Activated CD4-positive, alpha-beta T cell treated with anti-CD3 and anti-CD28 coated beads, Interleukin-2, amount 50 U/mL, for 24 hours (primary cell): ENCODE results near the gene TMEM98.
"Not testable (repeated sequence)": the region's sequence is repeated elsewhere in the genome, so short reads cannot be mapped to it uniquely, and the experiment has no call there.

ENCODE experiments used
- DNase-seq, 2 donors: peaks; one replicate each; pipeline ENCODE4 v3.0.0-alpha.2; 2020; ENCODE audit warnings: low read depth in 1 of 2, low spot score in 1 of 2

The TMEM98 gene

DNA sequence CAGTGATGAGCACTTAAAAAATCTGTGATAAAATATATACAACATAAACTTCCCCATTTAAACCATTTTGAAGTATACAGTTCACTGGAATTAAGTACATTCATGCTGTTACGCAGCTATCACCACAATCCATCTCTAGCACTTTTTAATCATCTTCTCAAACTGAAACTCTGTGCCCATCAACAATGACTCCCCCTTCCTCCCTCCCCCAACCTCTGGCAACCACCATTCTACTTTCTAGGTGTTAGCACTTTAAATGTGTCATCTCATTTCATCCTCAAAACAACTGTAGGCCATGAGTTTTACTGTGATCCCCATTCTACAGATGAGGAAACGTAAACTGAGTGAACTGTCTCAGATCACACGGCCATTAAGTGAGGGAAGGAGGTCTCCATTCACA, 13.8 kb upstream of the TMEM98 start:
- no peak for DNase-seq

DNA sequence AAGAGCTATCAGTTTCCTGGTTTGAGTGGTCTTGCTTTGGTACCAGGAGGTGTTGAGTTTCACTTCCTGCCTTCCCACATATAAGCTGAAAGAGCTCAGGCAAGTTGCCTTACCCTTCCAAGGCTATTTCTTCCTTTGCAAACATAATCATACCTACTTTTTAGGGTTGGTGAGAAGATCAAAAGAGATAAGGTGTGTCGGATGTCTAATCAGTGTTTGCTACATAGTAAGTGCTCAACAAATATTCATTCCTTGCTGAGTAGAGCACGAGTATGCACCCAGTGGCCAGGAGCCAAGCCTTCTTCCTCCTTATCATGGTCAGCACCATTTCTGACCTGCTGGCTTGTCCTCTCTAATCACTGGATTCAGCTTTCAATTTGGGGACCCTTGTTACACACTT, 12.7 kb upstream of the TMEM98 start:
- no peak for DNase-seq

DNA sequence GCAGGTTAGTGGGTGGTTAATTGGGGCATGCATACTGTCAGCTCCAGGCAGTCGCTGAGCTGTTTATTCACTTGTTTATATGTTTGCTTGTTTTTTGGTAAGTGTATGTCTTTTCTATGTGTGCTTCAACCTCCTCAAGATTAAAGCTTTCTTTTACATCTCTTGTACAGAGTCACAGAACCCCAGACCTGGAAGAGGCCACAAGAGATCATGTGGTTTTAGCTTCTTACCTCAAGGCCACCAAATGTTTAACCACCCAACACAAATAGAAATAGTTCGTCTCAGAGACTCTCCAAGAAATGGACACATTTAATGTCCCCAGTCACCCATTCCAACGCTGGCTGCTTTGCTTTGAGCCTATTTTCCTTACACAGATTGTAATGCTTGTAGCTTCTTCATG, 11.8 kb upstream of the TMEM98 start:
- no peak for DNase-seq

DNA sequence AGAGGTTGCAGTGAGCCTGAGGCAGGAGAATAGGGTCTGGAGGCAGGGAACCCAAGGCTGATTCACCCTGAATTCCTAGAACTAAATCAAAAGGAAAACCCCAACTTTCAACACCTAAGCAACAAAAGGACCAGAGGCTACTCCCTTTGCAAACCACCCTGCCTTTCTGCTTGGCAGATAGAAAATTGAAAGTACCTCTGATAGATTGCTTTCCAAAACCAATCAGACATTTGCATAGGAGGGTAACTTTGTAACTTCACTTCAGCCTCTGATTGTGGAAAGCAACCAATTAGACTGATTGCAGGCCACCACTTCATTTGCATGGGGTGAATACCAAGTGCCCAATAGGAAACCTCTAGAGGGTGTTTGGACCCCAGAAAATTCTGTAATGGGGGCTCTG, 10.9 kb upstream of the TMEM98 start:
- no peak for DNase-seq

DNA sequence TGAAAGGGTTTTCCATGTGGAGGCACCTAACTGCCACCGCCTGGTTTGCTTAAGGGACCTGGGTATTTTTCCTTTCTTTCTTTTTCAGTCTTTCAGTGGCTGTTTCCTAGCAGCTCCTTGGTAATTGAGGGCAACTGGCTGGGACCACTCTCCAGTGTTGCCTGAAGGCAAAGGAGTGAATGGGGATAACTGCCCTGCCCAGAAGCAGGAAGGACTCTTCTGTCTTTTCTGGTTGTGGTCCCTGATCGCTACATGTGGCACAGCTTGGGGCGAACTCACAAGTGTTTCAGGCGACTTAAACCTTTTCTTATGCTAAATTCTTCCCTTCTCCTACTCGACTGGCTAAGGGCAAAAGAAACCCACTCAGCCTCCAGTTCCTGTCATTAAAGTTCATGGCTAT, 10.1 kb upstream of the TMEM98 start:
- DNase-seq = no peak

DNA sequence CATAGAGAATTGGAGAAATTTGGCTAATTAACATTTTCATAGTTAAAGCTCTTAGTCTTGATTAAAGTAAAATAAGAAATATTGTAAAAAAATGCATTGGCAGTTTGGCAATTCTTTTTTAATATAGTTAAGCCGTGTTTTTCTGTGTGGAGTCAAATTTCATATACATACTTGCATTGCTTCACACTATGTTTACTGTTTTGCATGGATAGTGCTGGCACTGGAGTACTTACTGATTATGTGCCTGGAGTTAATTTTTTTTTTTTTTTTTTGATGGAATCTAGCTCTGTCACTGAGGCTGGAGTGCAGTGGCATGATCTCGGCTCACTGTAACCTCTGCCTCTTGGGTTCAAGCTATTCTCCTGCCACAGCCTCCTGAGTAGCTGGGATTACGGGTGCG, 8.1 kb upstream of the TMEM98 start:
- DNase-seq = not testable (repeated sequence)

DNA sequence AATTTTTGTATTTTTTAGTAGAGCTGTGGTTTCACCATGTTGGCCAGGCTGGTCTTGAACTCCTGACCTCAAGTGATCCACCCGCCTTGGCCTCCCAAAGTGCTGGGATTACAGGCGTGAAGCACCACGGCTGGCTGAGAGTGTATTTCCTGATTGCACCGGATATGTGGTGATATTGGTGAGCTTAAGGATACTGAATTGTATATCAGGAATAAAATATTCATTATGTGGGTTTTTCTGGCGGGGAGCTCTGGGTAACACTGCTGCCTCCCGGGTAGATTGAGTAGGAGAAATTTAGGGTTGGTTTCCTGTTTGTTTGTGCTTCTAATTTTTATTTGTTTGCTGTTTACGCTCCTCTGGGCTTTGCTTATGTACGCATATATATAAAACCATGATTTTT, 7.7 kb upstream of the TMEM98 start:
- DNase-seq = no peak

DNA sequence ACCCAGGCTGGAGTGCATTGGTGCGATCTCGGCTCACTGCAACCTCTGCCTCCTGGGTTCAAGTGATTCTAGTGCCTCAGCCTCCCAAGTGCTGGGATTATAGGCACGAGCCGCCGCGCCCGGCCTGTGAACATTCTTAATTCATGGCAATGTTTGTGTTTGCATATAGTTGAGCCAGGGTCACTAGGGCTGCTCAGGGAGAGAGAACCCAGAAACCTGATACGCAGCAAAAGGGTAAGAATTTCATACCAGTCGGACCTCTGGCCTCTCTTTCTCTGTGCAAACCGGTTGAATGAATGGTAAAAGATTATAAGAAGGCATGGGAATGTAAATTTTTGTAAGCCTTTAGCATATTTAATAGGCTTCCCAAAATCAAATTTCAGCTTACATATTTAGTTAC, 6.9 kb upstream of the TMEM98 start:
- no peak for DNase-seq

DNA sequence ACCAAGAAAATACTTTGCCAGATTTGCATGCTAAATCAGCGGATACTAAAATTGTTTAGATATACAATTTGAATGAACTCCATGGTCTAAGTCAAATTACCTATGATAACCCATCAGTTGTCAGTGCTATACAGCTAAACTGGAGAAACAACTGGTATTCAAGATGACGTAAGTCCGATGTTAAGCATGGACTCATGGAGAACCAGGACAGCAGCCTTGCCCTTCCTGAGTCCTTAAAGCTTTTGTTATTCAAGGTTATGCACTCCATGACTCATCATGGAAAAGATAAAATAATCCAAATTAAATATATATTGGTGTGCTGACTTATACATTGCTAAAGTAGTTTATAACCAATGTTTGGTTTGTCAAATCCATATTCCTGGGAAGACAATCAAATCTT, 4.0 kb upstream of the TMEM98 start:
- DNase-seq = not testable (repeated sequence)

DNA sequence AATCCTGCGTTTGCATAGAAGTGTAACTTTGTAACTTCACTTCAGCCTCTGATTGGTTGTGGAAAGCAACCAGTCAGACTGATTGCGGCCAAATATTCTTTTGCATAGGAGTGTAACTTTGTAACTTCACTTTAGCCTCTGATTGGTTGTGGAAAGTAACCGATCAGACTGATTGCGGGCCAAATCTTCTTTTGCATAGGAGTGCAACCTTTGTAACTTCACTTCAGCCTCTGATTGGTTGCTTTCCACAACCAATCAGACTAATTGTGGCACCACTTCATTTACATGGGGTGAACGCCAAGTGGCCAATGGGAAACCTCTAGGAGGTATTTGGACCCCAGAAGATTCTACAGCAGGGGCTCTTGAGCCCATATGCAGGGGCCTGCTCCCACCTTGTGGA, 1.8 kb upstream of the TMEM98 start:
- DNase-seq = no peak

DNA sequence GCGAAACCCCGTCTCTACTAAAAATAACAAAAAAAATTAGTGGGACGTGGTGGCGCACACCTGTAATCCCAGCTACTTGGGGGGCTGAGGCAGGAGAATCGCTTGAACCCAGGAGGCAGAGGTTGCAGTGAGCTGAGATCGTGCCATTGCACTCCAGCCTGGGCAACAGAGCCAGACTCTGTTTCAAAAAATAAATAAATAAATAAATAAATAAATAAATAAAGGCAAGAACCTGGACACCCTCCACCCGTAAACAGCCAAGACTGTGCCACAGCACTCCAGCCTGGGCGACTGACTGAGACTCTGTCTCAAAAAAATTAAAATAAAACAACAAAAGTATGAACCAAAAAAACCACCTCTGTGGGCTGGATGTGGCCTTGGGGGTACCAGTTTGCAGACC, 1.2 kb upstream of the TMEM98 start:
- DNase-seq = not testable (repeated sequence)

DNA sequence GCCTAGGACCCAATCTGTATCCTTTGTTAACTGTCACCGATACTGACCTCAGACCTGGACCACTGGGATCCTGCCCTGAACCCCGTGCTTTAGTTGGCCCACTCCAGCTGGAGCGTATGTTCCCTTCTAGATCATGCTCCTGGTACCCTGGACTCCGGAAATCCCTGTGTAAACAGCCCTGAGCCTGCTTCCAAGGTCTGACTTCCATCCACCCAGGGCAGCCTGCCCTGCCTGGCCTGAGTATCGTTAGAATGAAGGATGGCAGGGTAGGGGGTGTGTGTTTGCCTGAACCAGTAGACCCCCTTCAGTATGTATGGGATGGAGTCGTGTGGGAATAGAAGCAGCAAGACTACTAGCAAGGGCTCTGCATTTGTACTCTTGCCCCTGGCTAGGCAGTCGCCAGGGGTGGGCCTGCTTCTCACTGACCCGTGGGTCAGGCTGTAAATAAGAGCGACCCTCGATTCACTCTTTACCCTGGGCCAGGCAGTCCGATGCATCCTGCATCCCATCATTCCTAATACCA, 691 bp upstream of the TMEM98 start:
- no peak for DNase-seq

DNA sequence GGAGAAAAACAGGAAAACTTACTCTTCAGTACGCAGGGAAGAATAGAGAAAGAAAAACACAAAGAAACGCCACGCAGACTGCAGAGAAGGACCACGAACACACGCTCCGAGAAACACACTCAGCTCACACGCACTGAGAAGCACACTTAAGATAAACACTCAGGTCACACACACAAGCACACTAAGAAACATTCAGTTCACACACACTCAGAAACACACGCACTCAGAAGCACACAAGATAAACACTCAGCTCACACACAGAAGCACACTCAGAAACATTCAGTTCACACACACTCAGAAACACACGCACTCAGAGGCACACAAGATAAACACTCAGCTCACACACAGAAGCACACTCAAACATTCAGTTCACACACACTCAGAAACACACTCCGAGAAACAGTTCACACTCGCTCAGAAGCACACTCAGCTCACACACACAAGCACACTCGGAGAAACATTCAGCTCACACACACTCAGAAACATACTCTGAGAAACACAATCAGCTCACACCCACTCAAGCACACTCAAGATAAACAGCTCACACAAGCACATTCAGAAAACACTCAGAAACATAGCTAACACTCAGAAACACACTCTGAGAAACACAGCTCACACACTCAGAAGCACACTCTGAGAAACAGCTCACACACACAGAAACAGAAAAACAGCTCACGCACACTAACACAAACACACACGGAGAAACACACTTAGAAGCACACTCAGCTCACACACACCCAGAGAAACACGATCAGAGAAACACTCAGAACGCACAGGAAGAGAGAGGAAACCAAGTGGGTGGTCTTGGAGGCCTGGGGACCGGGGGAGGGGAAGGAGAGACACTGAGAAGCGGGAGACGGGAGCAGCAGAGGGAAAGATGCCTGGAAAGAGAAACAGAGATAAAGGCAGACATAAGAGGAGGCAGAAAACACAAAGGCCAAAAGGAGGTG, 908 bp downstream of the TMEM98 start:
- no peak for DNase-seq

DNA sequence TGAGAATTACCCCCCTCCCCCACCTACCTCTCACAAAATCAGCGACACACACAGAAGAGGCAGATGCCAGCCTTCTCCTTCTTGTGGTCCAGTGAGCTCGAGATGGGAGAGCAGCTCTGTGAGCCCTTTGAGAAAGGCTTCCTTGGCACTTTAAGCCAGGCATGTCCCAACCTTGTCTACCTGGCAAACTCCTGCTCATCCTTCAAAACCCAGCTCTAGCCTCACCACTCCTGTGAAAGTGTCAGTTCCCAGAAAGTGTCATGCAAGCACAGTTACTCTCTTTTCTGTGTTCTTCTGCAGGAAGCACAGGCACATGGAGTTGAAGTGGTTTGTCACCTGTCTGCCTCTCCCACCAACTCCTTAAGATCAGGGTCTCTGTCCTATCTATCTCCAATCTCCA, 1.6 kb downstream of the TMEM98 start:
- DNase-seq = no peak

DNA sequence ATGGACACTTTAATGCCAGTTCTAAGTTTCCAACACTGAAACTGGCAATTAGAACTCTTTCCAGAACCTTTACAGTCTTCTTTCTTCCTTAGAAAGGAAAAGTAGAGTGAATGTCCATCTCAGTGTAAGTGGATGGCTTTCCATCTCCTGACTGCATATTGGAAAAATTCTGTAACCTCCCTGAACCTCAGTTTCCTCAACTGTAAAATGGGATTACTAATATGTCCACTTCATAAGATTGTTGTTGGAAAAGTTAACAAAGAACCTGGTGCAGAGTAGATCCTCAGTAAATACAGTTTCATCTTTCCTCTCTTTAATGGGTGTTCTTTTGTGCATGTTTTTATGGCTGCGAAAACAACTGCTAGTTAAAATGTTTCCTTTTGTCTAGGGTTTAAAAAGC, 2.6 kb downstream of the TMEM98 start:
- no peak for DNase-seq

DNA sequence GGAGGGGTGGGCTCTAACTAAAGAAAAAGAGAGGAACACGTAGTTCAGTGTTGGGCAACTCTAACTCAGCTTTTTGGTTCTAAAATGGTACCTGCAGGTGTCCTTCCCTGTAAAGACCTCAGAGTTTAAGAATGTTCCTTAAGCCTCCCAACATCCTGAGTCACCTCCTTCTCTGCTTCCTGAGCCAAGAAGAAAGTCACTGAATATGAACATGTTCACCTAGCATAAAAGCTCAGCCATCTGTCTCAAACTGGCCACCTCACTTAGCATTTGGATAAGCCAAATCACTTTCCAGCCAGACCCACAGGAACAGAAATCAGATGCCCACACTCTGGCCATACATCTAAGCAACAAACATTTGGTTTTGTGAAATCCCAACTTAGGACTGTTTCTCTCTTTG, 3.7 kb downstream of the TMEM98 start:
- no peak for DNase-seq

DNA sequence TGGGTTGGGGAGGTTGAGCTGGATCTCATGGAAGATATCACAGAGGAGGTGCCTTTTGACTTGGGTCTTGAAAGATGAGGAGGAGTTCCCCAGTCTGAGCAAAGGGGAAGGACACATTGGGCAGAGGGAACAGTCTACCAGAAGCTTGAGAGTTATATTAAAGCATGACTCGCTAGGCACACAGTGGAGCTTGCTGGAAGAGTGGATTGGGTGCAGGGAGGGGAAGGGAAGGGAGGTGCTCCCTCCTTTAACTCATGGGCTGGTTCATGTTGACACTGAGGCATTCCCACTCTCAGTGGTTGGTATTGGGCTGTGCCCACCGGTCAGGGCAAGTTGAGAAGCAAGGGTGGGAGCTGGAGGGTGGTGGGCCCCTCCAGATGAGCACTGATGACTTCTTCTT, 5.9 kb downstream of the TMEM98 start:
- no peak for DNase-seq

DNA sequence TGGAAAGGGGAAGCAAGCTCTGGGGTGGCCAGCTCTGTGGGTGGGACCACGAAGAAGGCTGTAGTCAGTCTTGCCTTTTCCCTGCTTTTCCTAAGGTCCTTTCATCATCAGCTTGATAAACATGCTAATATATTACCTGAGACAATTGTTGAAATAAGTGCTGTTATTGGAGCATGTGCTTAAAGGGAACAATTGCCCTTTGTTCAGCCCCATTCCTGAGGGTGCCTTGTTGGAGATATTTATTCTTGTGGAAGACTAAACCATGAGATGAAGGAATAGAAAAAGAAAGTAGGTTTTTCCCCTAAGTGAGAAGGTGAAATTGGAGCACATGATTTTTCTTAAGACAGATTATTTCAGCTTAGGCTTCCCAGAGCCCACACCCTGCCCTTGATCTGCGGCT, 7.8 kb downstream of the TMEM98 start:
- no peak for DNase-seq

DNA sequence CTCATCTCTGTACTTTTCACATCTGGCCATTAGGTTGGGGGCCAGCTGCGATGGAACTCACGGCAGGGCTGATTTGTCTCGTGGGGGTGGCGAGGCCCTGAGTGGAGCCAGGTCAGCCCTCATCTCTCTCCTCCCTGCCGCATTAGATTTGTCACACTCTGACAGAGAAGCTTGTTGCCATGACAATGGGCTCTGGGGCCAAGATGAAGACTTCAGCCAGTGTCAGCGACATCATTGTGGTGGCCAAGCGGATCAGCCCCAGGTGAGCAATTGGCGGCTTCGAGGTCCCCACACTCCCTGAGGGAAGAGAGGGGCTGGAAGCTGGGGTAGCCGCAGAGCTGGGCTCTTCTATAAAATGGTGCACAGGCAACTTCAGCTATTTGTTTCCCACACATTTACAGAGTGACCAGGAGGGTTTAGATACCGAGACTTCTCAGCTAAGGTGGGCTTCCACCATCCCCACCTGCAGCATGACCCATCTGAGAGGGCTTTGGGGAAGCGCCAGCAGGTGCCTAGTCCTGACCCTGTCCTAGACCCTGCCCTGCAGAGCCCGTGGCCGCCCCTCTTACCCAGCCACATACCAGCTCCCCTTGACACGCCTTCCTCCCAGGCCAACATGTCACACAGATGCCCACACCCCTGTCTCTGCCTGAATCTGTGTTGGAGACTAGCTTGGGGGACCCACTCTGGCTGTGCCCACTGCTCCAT, 8.4 kb downstream of the TMEM98 start:
- DNase-seq = no peak

DNA sequence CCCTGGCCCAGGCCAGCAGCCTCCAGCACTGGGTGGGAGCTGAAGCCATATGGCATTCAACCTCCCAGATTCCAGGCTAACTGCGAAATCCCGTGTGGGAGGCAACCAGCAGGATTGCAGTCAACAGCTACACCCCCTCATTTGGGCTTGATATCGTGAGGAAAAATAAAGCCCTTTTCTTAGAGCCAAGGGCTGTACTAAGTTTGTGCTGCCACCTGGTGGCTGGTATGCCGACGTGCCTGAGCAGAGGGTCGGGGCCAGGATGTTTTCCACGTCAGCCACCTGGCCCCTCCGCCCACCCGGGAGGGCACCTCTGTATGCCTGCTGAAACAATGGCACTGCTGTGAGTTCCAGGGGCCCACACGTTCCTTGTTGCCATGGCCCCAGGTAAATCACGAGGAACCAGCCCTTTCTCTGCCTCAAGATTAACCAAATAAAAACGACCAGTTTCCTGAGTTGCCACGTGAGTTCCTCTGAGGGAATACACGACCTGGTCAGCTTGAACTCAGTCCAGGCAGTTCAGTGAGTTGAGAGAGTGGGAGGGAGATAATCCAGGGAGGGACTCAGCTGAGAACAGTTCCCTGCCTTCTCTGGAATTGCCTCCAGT, 9.0 kb downstream of the TMEM98 start:
- DNase-seq = peak; percentile 33 to 48

DNA sequence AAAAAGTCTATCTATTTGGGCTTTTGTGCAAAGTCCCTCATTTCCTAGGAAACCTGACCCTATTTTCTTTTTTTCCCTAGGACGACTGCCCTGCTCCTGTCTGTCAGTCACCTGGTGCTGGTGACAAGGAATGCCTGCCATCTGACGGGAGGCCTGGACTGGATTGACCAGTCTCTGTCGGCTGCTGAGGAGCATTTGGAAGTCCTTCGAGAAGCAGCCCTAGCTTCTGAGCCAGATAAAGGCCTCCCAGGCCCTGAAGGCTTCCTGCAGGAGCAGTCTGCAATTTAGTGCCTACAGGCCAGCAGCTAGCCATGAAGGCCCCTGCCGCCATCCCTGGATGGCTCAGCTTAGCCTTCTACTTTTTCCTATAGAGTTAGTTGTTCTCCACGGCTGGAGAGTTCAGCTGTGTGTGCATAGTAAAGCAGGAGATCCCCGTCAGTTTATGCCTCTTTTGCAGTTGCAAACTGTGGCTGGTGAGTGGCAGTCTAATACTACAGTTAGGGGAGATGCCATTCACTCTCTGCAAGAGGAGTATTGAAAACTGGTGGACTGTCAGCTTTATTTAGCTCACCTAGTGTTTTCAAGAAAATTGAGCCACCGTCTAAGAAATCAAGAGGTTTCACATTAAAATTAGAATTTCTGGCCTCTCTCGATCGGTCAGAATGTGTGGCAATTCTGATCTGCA, 12.9 kb downstream of the TMEM98 start:
- no peak for DNase-seq
